NCI-H2196 treated with DMSO at 0.1 percent for 48 hours (cell line): Measurements from ENCODE around the gene GRIK4.

Source experiments
- DNase-seq: peaks from one replicate; lab custom pipeline; 2025; ENCODE audit not compliant: unreplicated experiment; lab: John Stamatoyannopoulos, UW

GRIK4 gene

GRCh38 chr11:120509346-120510053 is 2.0 kb upstream of the GRIK4 start:
- DNase-seq, result no peak

- DNase-seq, result no peak
Observed at GRCh38 chr11:120510406-120511115, 987 bp upstream of the GRIK4 start.

GRCh38 chr11:120511820-120512738 is 531 bp downstream of the GRIK4 start:
- no peak for DNase-seq

- DNase-seq, result no peak
Observed at GRCh38 chr11:120512739-120513435, 1.3 kb downstream of the GRIK4 start.

GRCh38 chr11:120513436-120514315 is 2.1 kb downstream of the GRIK4 start:
- no peak for DNase-seq

- no peak for DNase-seq
Observed at GRCh38 chr11:120514541-120515121, 3.1 kb downstream of the GRIK4 start.

- no peak for DNase-seq
Observed at GRCh38 chr11:120515186-120515723, 3.7 kb downstream of the GRIK4 start.

- DNase-seq, result no peak
Observed at GRCh38 chr11:120516461-120517389, 5.2 kb downstream of the GRIK4 start.

GRCh38 chr11:120517390-120517761 is 5.8 kb downstream of the GRIK4 start:
- no peak for DNase-seq

GRCh38 chr11:120517801-120518291 is 6.3 kb downstream of the GRIK4 start:
- no peak for DNase-seq

GRCh38 chr11:120518356-120518755 is 6.8 kb downstream of the GRIK4 start:
- no peak for DNase-seq

GRCh38 chr11:120519474-120519873 is 7.9 kb downstream of the GRIK4 start:
- no peak for DNase-seq

- no peak for DNase-seq
Observed at GRCh38 chr11:120520091-120520822, 8.7 kb downstream of the GRIK4 start.

GRCh38 chr11:120521176-120521575 is 9.6 kb downstream of the GRIK4 start:
- no peak for DNase-seq

- no peak for DNase-seq
Observed at GRCh38 chr11:120522021-120522420, 10.5 kb downstream of the GRIK4 start.

GRCh38 chr11:120522736-120523135 is 11.2 kb downstream of the GRIK4 start:
- no peak for DNase-seq

GRCh38 chr11:120523196-120523595 is 11.6 kb downstream of the GRIK4 start:
- DNase-seq, result no peak
